Choroid plexus epithelial cell (primary cell): ENCODE data around the gene DDX11.
"Not testable (repeated sequence)": the region's sequence is repeated elsewhere in the genome, so short reads cannot be mapped to it uniquely, and the experiment has no call there.

Experiments
- DNase-seq: peaks from one replicate; pipeline ENCODE4 v3.0.0-alpha.2; 2010; ENCODE audit warnings: low read depth
- H3K4me3 ChIP-seq: 2 replicates; pipeline ENCODE4 v1.5.1; 2011; ENCODE audit warnings: low read depth, mild to moderate bottlenecking, control low read depth, low read length, moderate library complexity
- TF ChIP-seq, protein P1 (sequence below): conservative IDR thresholded peaks from 2 replicates; pipeline ENCODE4 v1.5.1; 2011; ENCODE audit warnings: low read depth, mild to moderate bottlenecking, control low read depth, inconsistent platforms, low read length, moderate library complexity

DDX11 gene

DNA sequence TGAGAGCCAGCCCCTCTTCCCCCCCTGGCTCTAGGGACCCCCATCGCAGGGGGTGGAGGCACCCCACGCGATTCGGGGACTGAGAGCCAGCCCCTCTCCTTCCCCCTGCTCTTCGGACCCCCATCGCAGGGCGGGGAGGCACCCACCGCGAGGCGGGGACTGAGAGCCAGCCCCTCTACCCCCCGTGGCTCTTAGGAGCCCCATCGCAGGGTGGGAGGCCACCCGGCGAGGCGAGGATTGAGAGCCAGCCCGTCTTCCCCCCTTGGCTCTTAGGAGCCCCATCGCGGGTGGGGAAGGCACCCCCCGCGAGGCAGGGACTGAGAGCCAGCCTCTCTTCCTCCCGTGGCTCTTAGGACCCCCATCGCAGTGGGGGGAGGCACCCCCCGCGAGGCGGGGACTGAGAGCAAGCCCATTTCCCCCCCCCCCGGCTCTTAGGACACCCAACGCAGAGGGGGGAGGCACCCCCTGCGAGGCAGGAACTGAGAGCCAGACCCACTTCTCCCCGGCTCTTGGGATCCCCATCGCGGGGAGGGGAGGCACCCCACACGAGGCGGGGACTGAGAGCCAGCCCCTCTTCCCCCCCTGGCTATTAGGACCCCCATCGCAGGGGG is 45.6 kb downstream of the DDX11 start:
- no peak overlapping the region for H3K4me3 ChIP-seq
- TF ChIP-seq, protein P1, sequence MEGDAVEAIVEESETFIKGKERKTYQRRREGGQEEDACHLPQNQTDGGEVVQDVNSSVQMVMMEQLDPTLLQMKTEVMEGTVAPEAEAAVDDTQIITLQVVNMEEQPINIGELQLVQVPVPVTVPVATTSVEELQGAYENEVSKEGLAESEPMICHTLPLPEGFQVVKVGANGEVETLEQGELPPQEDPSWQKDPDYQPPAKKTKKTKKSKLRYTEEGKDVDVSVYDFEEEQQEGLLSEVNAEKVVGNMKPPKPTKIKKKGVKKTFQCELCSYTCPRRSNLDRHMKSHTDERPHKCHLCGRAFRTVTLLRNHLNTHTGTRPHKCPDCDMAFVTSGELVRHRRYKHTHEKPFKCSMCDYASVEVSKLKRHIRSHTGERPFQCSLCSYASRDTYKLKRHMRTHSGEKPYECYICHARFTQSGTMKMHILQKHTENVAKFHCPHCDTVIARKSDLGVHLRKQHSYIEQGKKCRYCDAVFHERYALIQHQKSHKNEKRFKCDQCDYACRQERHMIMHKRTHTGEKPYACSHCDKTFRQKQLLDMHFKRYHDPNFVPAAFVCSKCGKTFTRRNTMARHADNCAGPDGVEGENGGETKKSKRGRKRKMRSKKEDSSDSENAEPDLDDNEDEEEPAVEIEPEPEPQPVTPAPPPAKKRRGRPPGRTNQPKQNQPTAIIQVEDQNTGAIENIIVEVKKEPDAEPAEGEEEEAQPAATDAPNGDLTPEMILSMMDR: no peak
- DNase-seq: no peak

DNA sequence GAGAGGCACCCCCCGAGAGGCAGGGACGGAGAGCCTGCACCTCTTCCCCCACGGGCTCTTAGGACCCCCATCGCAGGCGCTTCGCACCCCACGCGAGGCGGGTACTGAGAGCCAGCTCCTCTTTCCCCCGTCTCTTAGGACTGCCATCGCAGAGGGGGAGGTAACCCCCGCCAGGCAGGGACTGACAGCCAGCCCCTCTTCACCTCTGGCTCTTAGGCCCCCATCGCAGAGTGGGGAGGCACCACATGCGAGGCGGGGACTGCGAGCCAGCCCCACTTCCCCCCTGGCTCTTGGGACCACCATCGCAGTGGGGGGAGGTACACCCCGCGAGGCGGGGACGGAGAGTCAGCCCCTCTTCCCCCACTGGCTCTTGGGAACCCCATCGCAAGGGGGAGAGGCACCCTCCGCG is 46.1 kb downstream of the DDX11 start:
- no peak overlapping the region for H3K4me3 ChIP-seq
- TF ChIP-seq, protein P1: no peak
- DNase-seq: no peak

- DNase-seq: no peak
- TF ChIP-seq, protein P1: no peak
Observed at GRCh38 chr12:31120392-31121008, 46.8 kb downstream of the DDX11 start.

GRCh38 chr12:31121022-31121728 is 47.5 kb downstream of the DDX11 start:
- not testable (repeated sequence) for H3K4me3 ChIP-seq, DNase-seq

More at GRCh38 chr12:31120392-31121008, 46.8 kb downstream of the DDX11 start:
- H3K4me3 ChIP-seq: no peak overlapping the region

DNA sequence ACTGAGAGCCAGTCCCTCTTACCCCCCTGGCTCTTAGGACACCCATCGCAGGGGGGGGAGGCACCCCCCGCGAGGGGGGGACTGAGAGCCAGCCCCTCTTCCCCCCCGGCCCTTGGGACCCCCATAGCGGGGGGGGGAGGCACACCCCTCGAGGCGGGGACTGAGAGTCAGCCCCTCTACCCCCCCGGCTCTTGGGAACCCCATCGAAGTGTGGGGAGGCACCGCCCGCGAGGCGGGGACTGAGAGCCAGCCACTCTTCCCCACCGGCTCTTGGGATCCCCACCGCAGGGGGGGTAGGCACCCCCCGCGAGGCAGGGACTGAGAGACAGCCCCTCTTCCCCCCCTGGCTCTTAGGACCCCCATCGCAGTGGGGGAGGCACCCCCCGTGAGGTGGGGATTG is 48.8 kb downstream of the DDX11 start:
- no peak for DNase-seq
- no peak overlapping the region for H3K4me3 ChIP-seq
- TF ChIP-seq, protein P1: no peak

GRCh38 chr12:31124158-31124557 is 50.5 kb downstream of the DDX11 start:
- H3K4me3 ChIP-seq, DNase-seq: not testable (repeated sequence)

GRCh38 chr12:31125171-31125570 is 51.5 kb downstream of the DDX11 start:
- H3K4me3 ChIP-seq, DNase-seq: not testable (repeated sequence)

DNA sequence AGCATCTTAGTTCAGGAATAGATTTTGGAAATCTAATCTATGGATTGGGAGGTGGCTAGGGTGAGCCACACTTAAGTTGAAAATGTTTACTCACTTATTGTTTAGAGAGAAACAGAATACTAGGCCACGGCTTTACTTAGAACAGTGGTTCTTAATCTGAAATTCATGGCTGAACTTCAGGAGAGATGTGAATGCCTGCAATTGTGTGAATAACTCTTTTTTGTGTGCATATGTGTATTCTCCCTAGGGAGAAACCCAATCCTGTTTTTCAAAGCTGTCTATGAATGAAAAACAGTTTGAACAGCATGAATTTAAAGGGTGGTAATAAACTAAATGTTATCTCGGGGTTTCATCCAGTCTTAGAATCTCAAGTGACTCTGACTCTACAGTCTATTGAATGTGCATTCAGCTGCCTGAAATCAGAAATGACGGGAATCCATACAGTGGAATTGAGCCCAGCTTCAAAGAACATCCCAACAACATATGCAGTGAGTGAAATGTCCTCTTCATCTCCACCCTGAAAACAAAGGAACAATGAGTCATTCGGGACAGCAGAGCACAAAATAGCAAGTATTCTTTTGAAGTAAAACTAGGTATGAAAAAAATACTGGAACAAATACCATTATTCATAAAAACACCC is 53.7 kb downstream of the DDX11 start:
- DNase-seq, H3K4me3 ChIP-seq: not testable (repeated sequence)

DNA sequence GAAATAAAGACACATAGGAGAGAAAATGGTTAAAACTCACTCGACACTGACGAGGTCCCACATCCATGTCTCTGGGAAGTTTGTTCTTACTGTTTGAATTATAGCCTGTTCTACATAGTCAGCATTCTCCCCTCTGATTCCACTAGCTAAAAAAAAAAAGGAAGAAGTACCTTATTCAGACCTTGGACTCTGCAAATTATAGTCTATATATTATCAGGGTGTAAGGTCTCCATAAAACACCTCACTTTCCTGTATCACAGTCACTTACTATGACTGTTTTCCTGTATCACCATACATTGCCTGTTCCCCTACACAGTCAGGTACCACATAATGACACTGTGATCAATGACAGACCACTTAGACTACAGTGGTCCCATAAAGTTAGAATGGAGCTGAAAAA is 62.9 kb downstream of the DDX11 start:
- not testable (repeated sequence) for DNase-seq, H3K4me3 ChIP-seq

- H3K4me3 ChIP-seq, DNase-seq: not testable (repeated sequence)
Observed at GRCh38 chr12:31144768-31145167, 71.1 kb downstream of the DDX11 start.

DNA sequence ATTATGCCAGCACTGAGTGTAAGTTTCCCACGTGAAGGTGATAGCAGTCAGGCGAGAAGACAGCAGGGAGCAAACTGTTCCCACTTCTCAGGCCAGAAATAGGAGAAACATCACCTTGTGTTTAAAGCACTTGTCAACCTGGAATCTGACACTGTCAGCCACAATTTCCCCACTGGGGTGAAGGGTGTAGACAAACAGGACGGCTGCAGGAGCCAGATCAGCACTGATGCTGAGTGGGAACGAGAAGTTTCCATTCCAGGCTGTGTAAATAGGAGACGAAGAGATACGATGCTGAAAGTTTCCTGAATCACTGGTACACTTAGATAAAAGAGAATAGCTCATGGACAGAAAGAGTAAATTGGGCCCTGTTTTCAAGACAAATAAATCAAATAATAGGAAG is 71.6 kb downstream of the DDX11 start:
- not testable (repeated sequence) for DNase-seq

DNA sequence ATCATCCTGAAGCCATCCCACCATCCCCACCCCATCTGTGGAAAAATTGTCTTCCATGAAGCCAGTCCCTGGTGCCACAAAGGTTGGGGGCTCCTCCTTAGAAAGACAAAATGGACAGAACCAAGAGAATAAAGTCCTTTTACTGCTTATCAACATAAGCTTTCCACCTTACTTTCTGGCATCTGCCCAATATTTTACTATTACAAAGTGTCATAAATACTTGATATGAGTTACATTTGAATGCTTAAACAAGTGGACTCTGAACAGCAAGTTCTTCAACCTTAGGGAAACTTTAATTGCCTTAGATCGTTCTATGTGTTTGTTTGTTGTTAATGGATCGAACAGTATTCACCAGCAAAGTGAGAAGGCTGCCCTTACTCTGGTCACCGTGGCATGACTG is 73.8 kb downstream of the DDX11 start:
- not testable (repeated sequence) for DNase-seq, H3K4me3 ChIP-seq

More for the DNA sequence above, 71.6 kb downstream of the DDX11 start:
- H3K4me3 ChIP-seq: not testable (repeated sequence)

- not testable (repeated sequence) for H3K4me3 ChIP-seq, DNase-seq
Observed at GRCh38 chr12:31150766-31151165, 77.1 kb downstream of the DDX11 start.
